DND-41 (cell line): ENCODE results near the gene TSPAN14.

Experiments
- CTCF ChIP-seq: IDR thresholded peaks from 2 replicates; pipeline ENCODE4 v1.5.1; 2012; ENCODE audit warnings: borderline replicate concordance, low read length, moderate library complexity, mild to moderate bottlenecking; ENCODE audit not compliant: poor library complexity, severe bottlenecking; ENCODE audit errors: extremely low read depth
- EZH2 ChIP-seq: IDR thresholded peaks from 3 replicates; pipeline ENCODE4 v1.6.1; 2012; ENCODE audit warnings: borderline replicate concordance, low read depth, mild to moderate bottlenecking, moderate library complexity, low read length, inconsistent platforms; ENCODE audit not compliant: severe bottlenecking

- TF ChIP-seq CTCF (no peak), EZH2 (no peak)
Measured at GRCh38 chr10:80442879-80443278, 11.2 kb upstream of the TSPAN14 start.
